GM12872 (cell line): Measurements from ENCODE around the gene TBC1D22A.

Experiments used
- TF ChIP-seq, protein P1 (sequence below): IDR thresholded peaks from 3 replicates; pipeline ENCODE4 v1.5.1; 2011; ENCODE audit warnings: low read depth, mild to moderate bottlenecking, low read length, moderate library complexity; ENCODE audit not compliant: insufficient read depth

Gene TBC1D22A

GRCh38 chr22:46956498-46957215, 194.2 kb downstream of the TBC1D22A start:
- TF ChIP-seq, protein P1, sequence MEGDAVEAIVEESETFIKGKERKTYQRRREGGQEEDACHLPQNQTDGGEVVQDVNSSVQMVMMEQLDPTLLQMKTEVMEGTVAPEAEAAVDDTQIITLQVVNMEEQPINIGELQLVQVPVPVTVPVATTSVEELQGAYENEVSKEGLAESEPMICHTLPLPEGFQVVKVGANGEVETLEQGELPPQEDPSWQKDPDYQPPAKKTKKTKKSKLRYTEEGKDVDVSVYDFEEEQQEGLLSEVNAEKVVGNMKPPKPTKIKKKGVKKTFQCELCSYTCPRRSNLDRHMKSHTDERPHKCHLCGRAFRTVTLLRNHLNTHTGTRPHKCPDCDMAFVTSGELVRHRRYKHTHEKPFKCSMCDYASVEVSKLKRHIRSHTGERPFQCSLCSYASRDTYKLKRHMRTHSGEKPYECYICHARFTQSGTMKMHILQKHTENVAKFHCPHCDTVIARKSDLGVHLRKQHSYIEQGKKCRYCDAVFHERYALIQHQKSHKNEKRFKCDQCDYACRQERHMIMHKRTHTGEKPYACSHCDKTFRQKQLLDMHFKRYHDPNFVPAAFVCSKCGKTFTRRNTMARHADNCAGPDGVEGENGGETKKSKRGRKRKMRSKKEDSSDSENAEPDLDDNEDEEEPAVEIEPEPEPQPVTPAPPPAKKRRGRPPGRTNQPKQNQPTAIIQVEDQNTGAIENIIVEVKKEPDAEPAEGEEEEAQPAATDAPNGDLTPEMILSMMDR, result no peak

DNA sequence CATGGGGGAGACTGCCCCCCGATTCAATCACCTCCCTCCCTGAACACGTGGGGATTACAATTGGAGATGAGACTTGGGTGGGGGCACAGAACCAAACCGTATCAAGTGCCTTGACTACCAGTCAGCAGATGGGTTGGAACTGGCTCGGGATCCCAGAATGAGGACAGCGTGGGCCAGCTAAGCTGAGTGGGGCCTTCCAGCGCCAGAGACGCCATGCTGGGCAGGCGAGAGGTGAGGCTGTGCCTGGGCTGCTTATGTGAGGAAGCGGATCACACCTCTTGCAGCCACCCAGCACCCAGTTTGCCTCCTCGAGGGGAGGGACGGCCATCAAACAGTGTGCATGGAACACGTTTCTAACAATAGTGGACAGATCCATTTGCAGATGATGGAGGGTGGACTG, 195.1 kb downstream of the TBC1D22A start:
- TF ChIP-seq, protein P1, result no peak

- TF ChIP-seq, protein P1, result no peak
These were observed 195.7 kb downstream of the TBC1D22A start for GRCh38 chr22:46958191-46958590.

GRCh38 chr22:46958658-46959057, 196.2 kb downstream of the TBC1D22A start:
- TF ChIP-seq, protein P1, result no peak

GRCh38 chr22:46959369-46959768, 196.9 kb downstream of the TBC1D22A start:
- TF ChIP-seq, protein P1, result no peak

GRCh38 chr22:46961591-46962295, 199.3 kb downstream of the TBC1D22A start:
- TF ChIP-seq, protein P1, result no peak

DNA sequence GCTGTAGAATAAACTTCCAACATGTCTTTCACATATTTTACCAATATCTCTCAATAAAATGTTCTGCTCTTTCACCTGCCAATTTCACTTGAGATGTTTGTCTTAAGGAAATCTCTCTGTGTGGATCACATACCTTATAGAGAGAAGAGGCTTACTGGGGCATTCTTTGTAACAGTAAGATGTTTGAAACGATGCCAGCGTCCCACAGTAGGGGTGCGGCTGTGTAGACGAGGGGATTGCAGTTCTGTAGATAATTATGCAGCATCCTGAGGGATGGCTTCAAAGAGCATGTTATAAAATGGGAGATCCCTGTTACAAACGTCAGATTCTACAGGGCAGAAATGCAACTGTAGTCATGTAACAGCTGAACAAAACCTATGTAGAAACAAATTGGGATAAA, 200.0 kb downstream of the TBC1D22A start:
- TF ChIP-seq, protein P1, result no peak
